Parathyroid adenoma (tissue), 2 donors: Measurements from ENCODE around the gene PABPN1L.
"Not testable (repeated sequence)": the region's sequence is repeated elsewhere in the genome, so short reads cannot be mapped to it uniquely, and the experiment has no call there.

Source experiments
- H2AFZ ChIP-seq: fragments of 300-600 bp; sonication (generic); one replicate; pipeline ENCODE4 v1.7.0; 2017; ENCODE audit warnings: antibody characterized with exemption, mild to moderate bottlenecking
- H3K27ac ChIP-seq: fragments of 300-600 bp; sonication (generic); one replicate; pipeline ENCODE4 v1.7.0; 2017
- H3K27me3 ChIP-seq: fragments of 300-600 bp; sonication (generic); one replicate; pipeline ENCODE4 v1.7.0; 2017; ENCODE audit warnings: low read length; ENCODE audit not compliant: control insufficient read depth, insufficient read depth
- H3K36me3 ChIP-seq: fragments of 300-600 bp; sonication (generic); one replicate; pipeline ENCODE4 v1.7.0; 2017; ENCODE audit warnings: low read length; ENCODE audit not compliant: control insufficient read depth, insufficient read depth
- H3K4me1 ChIP-seq: fragments of 300-600 bp; sonication (generic); one replicate; pipeline ENCODE4 v1.7.0; 2017; ENCODE audit warnings: control low read depth
- H3K4me2 ChIP-seq: fragments of 300-600 bp; sonication (generic); one replicate; pipeline ENCODE4 v1.7.0; 2017; ENCODE audit warnings: low read length
- H3K4me3 ChIP-seq: fragments of 300-600 bp; sonication (generic); one replicate; pipeline ENCODE4 v1.7.0; 2017; ENCODE audit warnings: low read depth, low read length
- H3K79me2 ChIP-seq: fragments of 300-600 bp; sonication (generic); one replicate; pipeline ENCODE4 v1.7.0; 2017; ENCODE audit warnings: control low read depth
- H3K9ac ChIP-seq: fragments of 300-600 bp; sonication (generic); one replicate; pipeline ENCODE4 v1.7.0; 2017; ENCODE audit warnings: mild to moderate bottlenecking
- H3K9me3 ChIP-seq: fragments of 300-600 bp; sonication (generic); one replicate; pipeline ENCODE4 v1.7.0; 2017; ENCODE audit warnings: low read length; ENCODE audit not compliant: control insufficient read depth
- CTCF ChIP-seq: fragments of 300-600 bp; sonication (generic); IDR thresholded peaks from one replicate; pipeline ENCODE4 v1.7.0; 2017; ENCODE audit warnings: antibody characterized with exemption, mild to moderate bottlenecking
- donor health status: primary hyperparathyroidism.

PABPN1L gene

GRCh38 chr16:88897696-88898425, 31.4 kb upstream of the PABPN1L start:
- Histone ChIP-seq H3K79me2 (no peaks in the 10 kb centered on the region), H3K4me2 (no peak overlapping the region), H3K9ac (no peak overlapping the region), H3K4me3 (no peak overlapping the region), H3K9me3 (no peaks in the 10 kb centered on the region), H3K27ac (no peak overlapping the region), H3K36me3 (no peaks in the 10 kb centered on the region), H3K27me3 (no peaks in the 10 kb centered on the region), H3K4me1 (no peaks in the 10 kb centered on the region), H2AFZ (no peak overlapping the region)
- no peak for TF ChIP-seq CTCF

GRCh38 chr16:88896238-88897070, 30.0 kb upstream of the PABPN1L start:
- TF ChIP-seq CTCF: no peak
- Histone ChIP-seq H3K9ac (no peak overlapping the region), H3K4me1 (no peaks in the 10 kb centered on the region), H3K36me3 (no peaks in the 10 kb centered on the region), H2AFZ (no peak overlapping the region), H3K4me2 (no peak overlapping the region), H3K9me3 (no peaks in the 10 kb centered on the region), H3K27ac (no peak overlapping the region), H3K4me3 (no peak overlapping the region), H3K27me3 (no peaks in the 10 kb centered on the region), H3K79me2 (no peaks in the 10 kb centered on the region)

GRCh38 chr16:88895335-88895734, 28.9 kb upstream of the PABPN1L start:
- TF ChIP-seq CTCF: no peak
- H3K36me3 ChIP-seq: no peaks in the 10 kb centered on the region
- no peaks in the 10 kb centered on the region for H3K9me3 ChIP-seq
- no peaks in the 10 kb centered on the region for H3K4me1 ChIP-seq
- no peaks in the 10 kb centered on the region for H3K27me3 ChIP-seq
- no peaks in the 10 kb centered on the region for H3K79me2 ChIP-seq
- no peak overlapping the region for H3K27ac ChIP-seq
- no peak overlapping the region for H2AFZ ChIP-seq
- no peak overlapping the region for H3K9ac ChIP-seq
- no peak overlapping the region for H3K4me3 ChIP-seq
- H3K4me2 ChIP-seq: no peak overlapping the region

GRCh38 chr16:88894681-88895300, 28.3 kb upstream of the PABPN1L start:
- H3K79me2 ChIP-seq: no peaks in the 10 kb centered on the region
- H3K4me3 ChIP-seq: no peak overlapping the region
- H3K27me3 ChIP-seq: no peaks in the 10 kb centered on the region
- no peak overlapping the region for H2AFZ ChIP-seq
- H3K27ac ChIP-seq: no peak overlapping the region
- no peak overlapping the region for H3K9ac ChIP-seq
- H3K36me3 ChIP-seq: no peaks in the 10 kb centered on the region
- H3K4me2 ChIP-seq: no peak overlapping the region
- no peak for TF ChIP-seq CTCF
- no peaks in the 10 kb centered on the region for H3K4me1 ChIP-seq
- no peaks in the 10 kb centered on the region for H3K9me3 ChIP-seq

- not testable (repeated sequence) for H3K27ac ChIP-seq, H3K36me3 ChIP-seq, H3K79me2 ChIP-seq, H3K4me2 ChIP-seq, H3K4me1 ChIP-seq, H3K27me3 ChIP-seq, H3K9ac ChIP-seq, H3K9me3 ChIP-seq, H3K4me3 ChIP-seq, H2AFZ ChIP-seq
Observed at GRCh38 chr16:88894266-88894665, 27.8 kb upstream of the PABPN1L start.
